Activated T-helper 2 cell treated with anti-CD3 and anti-CD28 coated beads, Interferon-gamma antibody, Interleukin-2, Interleukin-4, amounts not matched to agents 10 μg/mL and 5 μg/mL and 100 μg/mL, durations not matched to agents 14 hours and 24 hours and 36 hours (primary cell): ENCODE data around the gene TRIB2. TPM values are rescaled to one million over a fixed set of nuclear protein-coding genes. Genes with fewer than 3 reads are reported as not detected.

Experiments used
- DNase-seq: peaks from one replicate; pipeline ENCODE4 v3.0.0; 2021; ENCODE audit warnings: low spot score
- H3K27ac Mint-ChIP-seq: one replicate; pipeline ENCODE4 v1.8.0; 2021; ENCODE audit warnings: mixed read lengths
- H3K27me3 Mint-ChIP-seq: one replicate; pipeline ENCODE4 v1.8.0; 2021; ENCODE audit warnings: low read depth, mixed read lengths
- H3K36me3 Mint-ChIP-seq: one replicate; pipeline ENCODE4 v1.8.0; 2021; ENCODE audit warnings: low read depth, mixed read lengths
- H3K4me1 Mint-ChIP-seq: one replicate; pipeline ENCODE4 v1.8.0; 2021; ENCODE audit warnings: low read depth, mixed read lengths
- H3K4me3 Mint-ChIP-seq: one replicate; pipeline ENCODE4 v1.8.0; 2021; ENCODE audit warnings: low read depth, mild to moderate bottlenecking, moderate library complexity, mixed read lengths
- H3K9me3 Mint-ChIP-seq: one replicate; pipeline ENCODE4 v1.8.0; 2021; ENCODE audit warnings: mixed read lengths
- intact Hi-C: fragments of 100-400 bp; cut with micrococcal nuclease; formaldehyde crosslinking; loops from one replicate; pipeline ENCODE4 v1.15.1; 2023
- total RNA-seq: library from RNA; stranded (reverse); gene quantifications from 2 replicates; pipeline ENCODE4 v1.2.3, GENCODE V29; 2022

Gene TRIB2
- total RNA-seq, 1 donor from 2014 or later, result 3.9 TPM

DNA sequence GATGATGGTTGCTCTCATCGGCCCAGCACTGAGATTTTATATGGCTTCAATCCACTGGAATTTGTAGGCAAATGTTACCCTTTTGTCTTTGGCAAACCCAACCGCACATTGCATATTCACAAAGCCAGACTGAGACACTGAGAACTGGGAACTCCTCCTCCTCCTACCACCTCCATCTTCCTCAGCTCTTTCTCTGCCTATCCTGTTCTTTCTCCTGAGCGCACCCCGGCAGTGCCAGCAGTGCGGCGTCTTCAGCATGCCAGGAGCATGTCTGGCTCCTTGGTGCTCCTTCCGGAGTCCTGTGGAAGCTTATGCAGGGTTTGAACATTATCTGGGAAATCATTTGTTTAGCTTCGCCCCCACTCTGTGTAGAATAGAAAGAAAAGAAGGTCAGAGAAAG is 50.8 kb downstream of the TRIB2 start:
- intact Hi-C loops, result no loop called here
- H3K27me3 Mint-ChIP-seq, result peaks cover 51% of the 10 kb centered on the region
- no peak overlapping the region for H3K27ac Mint-ChIP-seq
- peaks cover 4% of the 10 kb centered on the region for H3K9me3 Mint-ChIP-seq
- DNase-seq, result no peak
- no peaks in the 10 kb centered on the region for H3K4me1 Mint-ChIP-seq
- no peaks in the 10 kb centered on the region for H3K36me3 Mint-ChIP-seq
- no peak overlapping the region for H3K4me3 Mint-ChIP-seq

DNA sequence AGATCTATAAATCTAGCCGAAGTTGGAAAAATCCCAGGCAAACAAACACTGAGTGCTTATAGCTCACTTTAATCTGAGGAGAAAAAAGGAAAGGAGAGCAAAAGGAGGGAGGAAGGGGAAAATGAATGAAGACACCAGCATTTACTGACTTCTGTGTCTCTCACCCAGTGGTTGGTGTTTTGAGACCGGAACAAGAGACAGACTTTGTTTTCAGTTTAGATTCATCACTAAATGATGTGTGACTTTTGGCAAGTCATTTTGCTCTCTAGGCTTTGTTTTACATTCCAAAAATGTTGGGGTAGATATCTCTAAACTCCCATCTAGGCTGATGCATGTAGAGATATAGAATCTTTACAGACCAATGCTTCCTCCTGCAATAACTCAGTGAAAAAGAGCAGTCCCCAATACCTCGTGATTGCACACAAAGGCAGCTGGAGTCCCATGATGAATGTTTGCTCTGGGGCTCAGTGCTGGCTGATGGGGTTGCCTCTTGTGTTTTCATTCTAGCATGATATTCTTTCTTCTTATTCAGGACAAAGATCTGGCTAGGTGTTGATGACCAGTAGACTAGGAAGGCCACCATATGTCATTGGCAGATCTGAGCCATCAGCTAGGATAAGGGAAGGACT is 51.4 kb downstream of the TRIB2 start:
- H3K4me1 Mint-ChIP-seq, result no peaks in the 10 kb centered on the region
- H3K36me3 Mint-ChIP-seq, result no peaks in the 10 kb centered on the region
- peaks cover 4% of the 10 kb centered on the region for H3K9me3 Mint-ChIP-seq
- intact Hi-C loops, result no loop called here
- no peak overlapping the region for H3K27ac Mint-ChIP-seq
- DNase-seq, result no peak
- no peak overlapping the region for H3K4me3 Mint-ChIP-seq
- peaks cover 49% of the 10 kb centered on the region for H3K27me3 Mint-ChIP-seq

DNA sequence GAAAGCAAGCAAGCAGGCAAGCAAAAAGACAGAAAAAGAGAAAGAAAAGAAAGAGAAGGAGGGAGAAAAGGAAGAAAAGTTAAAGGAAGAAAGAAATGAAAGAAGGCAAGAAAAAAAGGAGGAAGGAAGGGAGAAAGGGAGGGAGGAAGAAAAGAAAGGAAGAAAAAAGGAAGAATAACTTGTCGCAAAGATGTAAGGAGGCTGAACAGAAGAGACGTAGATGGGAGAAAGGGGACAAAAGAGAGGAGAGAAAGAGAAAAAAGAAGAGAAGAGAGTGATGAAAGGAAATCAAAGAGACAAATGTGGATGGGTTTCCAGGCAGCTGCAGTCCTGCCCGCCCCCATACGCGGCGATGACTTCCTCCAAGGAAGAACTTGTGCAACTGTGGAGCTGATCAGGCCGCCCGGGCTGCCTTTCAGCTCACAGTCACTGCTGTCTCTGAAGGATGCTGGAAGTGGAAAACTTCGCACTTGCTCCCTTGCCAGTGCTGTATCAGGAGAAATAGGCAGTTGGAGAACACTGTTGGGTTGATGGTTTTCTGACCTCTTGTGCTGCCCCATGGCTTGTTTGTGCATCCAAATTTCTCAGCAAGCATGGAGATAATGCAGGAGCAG is 52.9 kb downstream of the TRIB2 start:
- Mint-ChIP-seq H3K27ac (no peak overlapping the region), H3K4me3 (no peak overlapping the region), H3K36me3 (no peaks in the 10 kb centered on the region), H3K9me3 (no peaks in the 10 kb centered on the region), H3K27me3 (peaks cover 47% of the 10 kb centered on the region), H3K4me1 (no peaks in the 10 kb centered on the region)
- DNase-seq, result no peak
- intact Hi-C loops, result no loop called here

DNA sequence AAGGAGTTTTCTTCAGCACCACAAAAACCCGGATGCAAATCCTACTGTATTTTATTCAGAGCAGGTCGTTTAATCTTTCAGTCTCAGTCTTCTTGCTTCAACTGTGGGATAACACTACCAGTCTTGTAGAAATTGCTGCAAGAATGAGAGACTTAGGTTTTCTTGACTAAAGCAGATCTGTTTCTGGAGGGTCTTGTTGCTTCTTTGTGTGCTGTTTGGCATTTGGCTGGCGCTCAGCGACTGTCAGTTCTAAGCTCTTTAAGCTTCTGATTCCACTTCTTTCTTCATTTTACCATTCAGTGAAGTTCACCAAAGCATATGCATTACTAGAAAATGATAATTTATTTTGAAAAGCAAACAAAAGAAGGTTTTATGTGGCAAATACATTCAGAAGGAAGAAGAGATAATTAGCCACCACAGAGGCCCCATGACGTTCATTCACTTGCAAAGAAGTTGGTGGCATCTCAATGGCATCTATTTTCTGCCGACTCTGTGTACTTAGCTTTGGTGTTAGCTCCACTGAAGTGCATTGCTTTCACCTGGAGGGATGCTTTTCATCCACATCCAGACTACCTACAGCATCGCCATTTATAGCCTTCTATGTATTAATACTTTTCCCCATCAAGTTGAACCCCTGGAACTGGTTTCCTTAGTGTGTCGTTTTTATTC is 53.7 kb downstream of the TRIB2 start:
- Mint-ChIP-seq H3K9me3 (no peaks in the 10 kb centered on the region), H3K4me3 (no peak overlapping the region), H3K27me3 (peaks cover 46% of the 10 kb centered on the region), H3K4me1 (no peaks in the 10 kb centered on the region), H3K27ac (no peak overlapping the region), H3K36me3 (no peaks in the 10 kb centered on the region)
- intact Hi-C loops, result no loop called here
- DNase-seq, result no peak

DNA sequence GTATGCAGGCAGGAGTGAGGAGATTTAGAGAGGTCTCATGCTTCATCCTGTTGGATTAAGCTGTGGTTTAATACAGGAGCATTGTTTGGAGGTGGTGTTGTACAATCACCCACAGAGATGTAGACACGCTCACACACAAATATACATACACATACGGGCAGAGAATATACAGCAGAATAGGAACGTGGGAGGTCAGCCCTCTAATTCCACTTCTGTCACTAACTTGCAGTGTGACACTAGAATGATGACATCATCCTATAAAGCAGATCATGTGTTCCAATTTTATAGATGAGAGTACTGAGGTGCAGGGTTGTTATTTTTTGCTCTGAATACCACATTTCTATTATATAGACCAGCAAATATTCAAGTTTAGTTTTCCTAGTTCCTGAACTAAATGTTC is 54.4 kb downstream of the TRIB2 start:
- no peak overlapping the region for H3K27ac Mint-ChIP-seq
- no peak overlapping the region for H3K4me3 Mint-ChIP-seq
- no peaks in the 10 kb centered on the region for H3K36me3 Mint-ChIP-seq

DNA sequence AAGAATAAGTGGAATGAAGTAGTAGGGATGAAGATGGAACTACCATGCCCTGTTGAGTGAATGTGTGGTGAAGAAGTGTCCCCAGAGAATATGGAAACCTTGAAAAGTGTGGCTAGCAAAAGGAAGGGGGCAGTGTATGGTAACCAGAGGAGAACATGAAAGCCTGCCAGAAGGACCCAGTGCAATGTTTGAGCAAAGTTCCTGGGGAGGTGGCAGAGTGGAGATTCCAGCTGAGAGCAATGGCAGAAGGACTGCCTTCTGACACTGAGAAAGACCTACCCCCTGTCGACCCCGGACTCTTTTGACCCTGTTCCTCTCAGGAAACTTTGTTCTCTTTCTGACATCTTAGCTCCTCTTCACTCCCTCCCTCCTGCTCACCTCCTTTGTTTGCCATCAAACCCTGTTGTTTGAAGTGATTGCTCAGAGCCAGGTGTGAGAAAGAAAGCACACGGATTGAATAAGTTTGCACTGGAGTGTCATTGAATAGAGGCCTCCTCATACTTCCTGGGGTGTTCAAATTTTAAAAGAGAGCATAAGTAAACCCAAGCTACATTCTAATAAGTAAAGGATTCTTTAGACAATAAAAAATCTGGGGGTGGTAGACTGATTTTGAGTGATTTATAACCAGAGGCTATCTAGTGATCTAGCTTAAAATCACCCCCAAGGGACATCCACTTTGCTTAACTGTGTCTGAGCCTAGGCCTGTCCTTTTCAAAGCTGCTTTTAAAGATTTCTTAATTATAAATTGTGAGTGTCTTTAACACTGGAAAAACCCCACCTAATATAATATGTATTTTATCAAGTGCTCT is 57.1 kb downstream of the TRIB2 start:
- intact Hi-C loops, result no loop called here
- Mint-ChIP-seq H3K36me3 (no peaks in the 10 kb centered on the region), H3K9me3 (no peaks in the 10 kb centered on the region), H3K4me3 (no peak overlapping the region), H3K27me3 (peaks cover 29% of the 10 kb centered on the region), H3K4me1 (no peaks in the 10 kb centered on the region), H3K27ac (no peak overlapping the region)
- DNase-seq, result no peak

More for the DNA sequence above, 54.4 kb downstream of the TRIB2 start:
- no peaks in the 10 kb centered on the region for H3K4me1 Mint-ChIP-seq
- intact Hi-C loops, result no loop called here
- DNase-seq, result no peak
- peaks cover 41% of the 10 kb centered on the region for H3K27me3 Mint-ChIP-seq
- no peaks in the 10 kb centered on the region for H3K9me3 Mint-ChIP-seq

DNA sequence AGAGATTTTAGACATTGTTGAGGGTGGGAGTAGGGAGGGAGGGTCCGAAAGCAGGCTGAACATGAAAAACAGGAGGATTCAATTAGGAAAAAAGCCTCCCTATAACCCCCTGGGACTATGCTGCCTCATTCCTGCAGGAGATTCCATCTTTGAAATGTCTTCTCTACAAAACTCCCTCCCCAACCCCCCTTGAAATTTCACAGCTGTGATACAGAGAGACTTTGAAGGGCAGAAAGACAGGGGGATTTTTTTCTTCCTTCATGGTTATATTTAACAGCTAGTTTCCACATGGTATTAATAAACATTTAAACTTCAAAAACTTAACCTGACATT is 57.6 kb downstream of the TRIB2 start:
- no peaks in the 10 kb centered on the region for H3K4me1 Mint-ChIP-seq
- H3K27ac Mint-ChIP-seq, result no peak overlapping the region
- intact Hi-C loops, result no loop called here

DNA sequence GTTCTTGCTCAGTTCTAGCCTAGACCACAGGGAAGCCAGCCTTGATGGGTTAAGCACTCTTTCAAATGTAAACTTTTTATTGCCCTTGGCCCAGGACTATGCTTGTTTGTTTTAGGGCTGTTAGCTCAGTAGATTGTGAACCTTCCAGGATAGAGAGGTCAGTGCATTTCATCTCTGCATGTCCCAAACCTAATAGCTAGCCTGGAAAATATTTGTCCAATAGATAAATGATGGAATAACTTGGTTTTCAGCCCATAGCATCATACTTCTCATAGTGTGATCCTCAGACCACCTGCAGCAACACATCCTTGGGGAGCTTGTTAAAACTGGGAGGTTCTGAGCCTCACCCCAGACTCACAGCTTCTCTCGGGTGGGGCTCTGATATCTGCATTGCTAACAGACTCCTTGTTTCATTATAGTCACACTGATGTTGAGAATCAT is 59.8 kb downstream of the TRIB2 start:
- no peak for DNase-seq
- H3K36me3 Mint-ChIP-seq, result no peaks in the 10 kb centered on the region
- intact Hi-C loops, result no loop called here
- H3K4me3 Mint-ChIP-seq, result no peak overlapping the region
- H3K27me3 Mint-ChIP-seq, result peaks cover 8% of the 10 kb centered on the region
- peaks cover 3% of the 10 kb centered on the region for H3K4me1 Mint-ChIP-seq
- H3K9me3 Mint-ChIP-seq, result no peaks in the 10 kb centered on the region
- no peak overlapping the region for H3K27ac Mint-ChIP-seq

More for the DNA sequence above, 57.6 kb downstream of the TRIB2 start:
- Mint-ChIP-seq H3K4me3 (no peak overlapping the region), H3K36me3 (no peaks in the 10 kb centered on the region), H3K27me3 (peaks cover 24% of the 10 kb centered on the region), H3K9me3 (no peaks in the 10 kb centered on the region)
- no peak for DNase-seq

DNA sequence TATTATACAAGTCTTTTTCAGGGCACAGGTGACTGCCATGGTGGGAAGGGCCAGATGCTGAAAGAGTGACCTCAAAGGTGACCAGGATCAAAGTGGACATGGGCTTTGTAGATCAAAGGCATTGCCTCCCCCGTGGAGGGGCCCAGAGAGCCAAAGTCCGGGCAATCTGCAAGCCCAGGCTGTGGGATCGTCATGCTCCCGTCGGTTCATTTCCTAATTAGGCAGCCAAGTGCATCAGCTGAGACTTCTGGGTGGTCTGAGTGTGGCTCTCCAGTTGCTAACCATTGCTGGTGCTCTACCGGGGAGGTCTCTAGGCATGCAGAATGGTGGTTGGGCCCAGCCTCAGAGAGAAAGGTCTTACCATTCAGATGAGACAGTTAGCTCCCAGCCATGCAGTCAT is 61.6 kb downstream of the TRIB2 start:
- Mint-ChIP-seq H3K4me1 (peaks cover 3% of the 10 kb centered on the region), H3K36me3 (no peaks in the 10 kb centered on the region), H3K27me3 (peaks cover 10% of the 10 kb centered on the region), H3K27ac (no peak overlapping the region), H3K4me3 (no peak overlapping the region), H3K9me3 (no peaks in the 10 kb centered on the region)
- intact Hi-C loops, result no loop called here
- no peak for DNase-seq

DNA sequence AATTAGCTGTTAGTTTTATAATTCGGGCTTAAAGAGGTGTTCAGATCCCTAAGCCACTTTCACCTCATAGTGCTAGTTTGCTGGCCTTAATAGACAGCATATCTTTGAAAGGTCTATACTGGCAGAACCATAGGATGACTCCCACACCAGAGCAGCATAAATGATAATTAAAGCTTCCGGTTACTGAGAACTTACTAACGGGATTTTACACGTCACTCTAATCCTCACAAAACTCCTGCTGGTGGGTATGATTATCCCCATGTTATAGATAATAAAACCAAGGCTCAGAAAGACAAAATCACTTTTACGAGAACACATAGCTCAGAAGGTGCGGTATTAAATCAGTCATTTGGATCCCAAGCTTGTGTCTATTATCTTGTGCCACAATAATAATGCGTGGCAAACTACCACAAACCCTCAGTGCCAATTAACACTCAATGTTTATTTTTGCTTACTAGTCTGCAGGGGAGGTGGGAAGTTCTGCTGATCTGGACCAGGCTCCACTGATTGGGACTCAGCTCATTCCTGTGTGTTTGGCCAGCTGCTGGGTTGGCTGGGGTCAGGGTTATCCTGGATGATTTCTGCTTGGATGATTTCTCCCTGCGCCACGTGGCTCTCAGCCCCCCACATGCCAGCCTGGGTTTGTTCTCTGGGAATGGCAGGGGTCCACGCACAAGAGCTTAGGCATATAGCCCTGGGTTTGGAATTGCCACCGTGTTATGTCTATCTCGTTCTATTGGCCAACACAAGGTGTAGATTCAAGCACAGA is 62.3 kb downstream of the TRIB2 start:
- no peak overlapping the region for H3K27ac Mint-ChIP-seq
- no peak for DNase-seq
- peaks cover 10% of the 10 kb centered on the region for H3K27me3 Mint-ChIP-seq
- H3K36me3 Mint-ChIP-seq, result no peaks in the 10 kb centered on the region
- no peaks in the 10 kb centered on the region for H3K9me3 Mint-ChIP-seq
- peaks cover 3% of the 10 kb centered on the region for H3K4me1 Mint-ChIP-seq
- intact Hi-C loops, result no loop called here
- no peak overlapping the region for H3K4me3 Mint-ChIP-seq

DNA sequence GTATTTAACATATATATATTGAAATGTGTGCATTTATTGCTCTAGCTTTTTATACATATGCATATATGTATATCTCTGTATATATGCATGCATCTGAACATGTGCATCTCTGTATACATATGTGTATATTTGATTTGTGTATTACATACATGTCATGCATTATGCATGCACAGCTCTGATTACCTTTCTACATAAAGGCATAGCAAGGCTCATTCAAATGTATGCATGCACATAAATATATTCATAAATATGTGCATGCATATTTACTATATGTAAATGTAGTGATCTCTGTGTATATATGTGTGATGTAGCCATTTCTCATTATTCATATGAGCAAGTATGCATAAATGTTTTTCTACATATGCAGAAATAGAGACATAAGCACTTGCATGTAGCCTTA is 64.6 kb downstream of the TRIB2 start:
- Mint-ChIP-seq H3K27me3 (peaks cover 6% of the 10 kb centered on the region), H3K9me3 (no peaks in the 10 kb centered on the region), H3K36me3 (no peaks in the 10 kb centered on the region), H3K4me3 (no peak overlapping the region), H3K27ac (no peak overlapping the region), H3K4me1 (peaks cover 3% of the 10 kb centered on the region)
- DNase-seq, result no peak
- intact Hi-C loops, result no loop called here
